HFFc6 (cell line): ENCODE results near the gene RASA3. TPM values are rescaled to one million over a fixed set of nuclear protein-coding genes. Genes with fewer than 3 reads are reported as not detected.

Experiments
- DNase-seq: peaks from one replicate; pipeline ENCODE4 v3.0.0-alpha.2; 2018
- H3K27ac Mint-ChIP-seq: 2 replicates; pipeline ENCODE4 v1.8.0; 2020; ENCODE audit warnings: mild to moderate bottlenecking, mixed read lengths
- H3K27me3 Mint-ChIP-seq: 2 replicates; pipeline ENCODE4 v1.8.0; 2021; ENCODE audit warnings: mild to moderate bottlenecking, moderate library complexity, mixed read lengths; ENCODE audit not compliant: insufficient read depth
- H3K36me3 Mint-ChIP-seq: 2 replicates; pipeline ENCODE4 v1.8.0; 2021; ENCODE audit warnings: low read depth, mixed read lengths
- H3K4me1 Mint-ChIP-seq: 2 replicates; pipeline ENCODE4 v1.8.0; 2020; ENCODE audit warnings: low read depth, mixed read lengths
- H3K4me3 Mint-ChIP-seq: 2 replicates; pipeline ENCODE4 v1.8.0; 2020; ENCODE audit warnings: mild to moderate bottlenecking, moderate library complexity, mixed read lengths
- H3K9me3 Mint-ChIP-seq: 2 replicates; pipeline ENCODE4 v1.8.0; 2020; ENCODE audit warnings: mild to moderate bottlenecking, mixed read lengths
- CTCF ChIP-seq: fragments of 200-600 bp; sonication (generic); IDR thresholded peaks from 2 replicates; pipeline ENCODE4 v1.5.0; 2021; ENCODE audit warnings: antibody characterized with exemption, mild to moderate bottlenecking
- total RNA-seq, 6 experiments: library from RNA; stranded (reverse); fragmentation: NEBNext Ultra II Directional; extraction: Animal tissue kit (Norgen Biotek cat#: 25700); gene quantifications; 2 replicates in 1 of 6; 3 replicates in 5 of 6; pipeline ENCODE4 v1.2.3, GENCODE V29; 2021

RASA3 gene
- total RNA-seq, 6 experiments from 2014 or later = 31.6 to 37.6 (median 33.1) TPM

- DNase-seq = no peak
- Mint-ChIP-seq H3K27ac (peak overlapping the region; percentile 99), H3K4me3 (peak overlapping the region; percentile 100), H3K27me3 (peaks cover 15% of the 10 kb centered on the region), H3K9me3 (peaks cover 12% of the 10 kb centered on the region), H3K4me1 (peaks cover 52% of the 10 kb centered on the region), H3K36me3 (peaks cover 23% of the 10 kb centered on the region)
- no peak for TF ChIP-seq CTCF
These were observed 2.1 kb downstream of the RASA3 start for GRCh38 chr13:114130131-114130836.

DNA sequence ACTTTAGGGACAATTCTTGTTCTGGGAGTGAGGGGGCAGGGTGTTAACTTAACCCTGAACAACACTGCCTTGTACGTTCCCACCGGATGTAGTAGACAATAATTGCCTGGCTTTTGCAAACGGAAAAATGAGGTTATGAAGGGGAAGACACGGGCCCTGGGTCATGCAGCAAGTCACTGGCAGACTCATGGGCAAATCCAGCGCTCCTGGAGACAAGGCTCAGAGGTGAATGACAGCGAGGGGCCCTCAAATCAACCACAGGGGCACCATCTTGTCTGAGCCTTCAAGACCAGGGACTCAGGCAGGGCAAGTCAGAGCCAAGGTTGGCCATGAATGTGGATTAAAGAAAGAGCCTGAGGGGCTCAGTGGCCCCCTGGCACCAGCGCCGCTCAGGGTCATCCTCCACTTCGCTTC, 2.8 kb downstream of the RASA3 start:
- peaks cover 58% of the 10 kb centered on the region for H3K4me1 Mint-ChIP-seq
- peaks cover 30% of the 10 kb centered on the region for H3K36me3 Mint-ChIP-seq
- H3K9me3 Mint-ChIP-seq = peaks cover 15% of the 10 kb centered on the region
- no peak for DNase-seq
- H3K27ac Mint-ChIP-seq = peak overlapping the region; percentile 99
- TF ChIP-seq CTCF = no peak
- H3K4me3 Mint-ChIP-seq = peak overlapping the region; percentile 100
- H3K27me3 Mint-ChIP-seq = peaks cover 15% of the 10 kb centered on the region

- peaks cover 15% of the 10 kb centered on the region for H3K9me3 Mint-ChIP-seq
- DNase-seq = peak; percentile 87
- peak overlapping the region; percentile 99 for H3K27ac Mint-ChIP-seq
- peaks cover 15% of the 10 kb centered on the region for H3K27me3 Mint-ChIP-seq
- H3K36me3 Mint-ChIP-seq = peaks cover 34% of the 10 kb centered on the region
- peak overlapping the region; percentile 100 for H3K4me3 Mint-ChIP-seq
- TF ChIP-seq CTCF = no peak
- peaks cover 65% of the 10 kb centered on the region for H3K4me1 Mint-ChIP-seq
These were observed 3.5 kb downstream of the RASA3 start for GRCh38 chr13:114128624-114129522.

DNA sequence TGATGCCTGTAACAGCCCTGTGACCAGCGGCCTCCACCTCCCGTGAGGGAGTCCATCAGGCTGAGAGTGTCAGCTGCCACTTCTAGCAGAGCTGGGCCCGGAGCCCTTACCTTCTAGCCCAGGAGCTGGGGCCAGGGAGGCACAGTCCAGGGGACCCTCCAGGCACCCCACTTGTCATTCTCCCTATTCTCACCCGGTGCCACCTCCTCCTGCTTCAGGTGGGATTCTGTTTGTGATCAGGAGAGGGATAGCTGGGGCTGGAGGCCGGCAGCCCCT, 4.1 kb downstream of the RASA3 start:
- TF ChIP-seq CTCF = no peak
- Mint-ChIP-seq H3K36me3 (peaks cover 34% of the 10 kb centered on the region), H3K9me3 (peaks cover 15% of the 10 kb centered on the region), H3K27ac (peak overlapping the region; percentile 99), H3K4me3 (peak overlapping the region; percentile 100; the same call in 1 of the 2 replicates), H3K4me1 (peaks cover 71% of the 10 kb centered on the region), H3K27me3 (peaks cover 15% of the 10 kb centered on the region)
- no peak for DNase-seq

GRCh38 chr13:114127473-114128347, 4.7 kb downstream of the RASA3 start:
- peaks cover 15% of the 10 kb centered on the region for H3K27me3 Mint-ChIP-seq
- peaks cover 34% of the 10 kb centered on the region for H3K36me3 Mint-ChIP-seq
- H3K9me3 Mint-ChIP-seq = peaks cover 15% of the 10 kb centered on the region
- no peak for TF ChIP-seq CTCF
- no peak for DNase-seq
- H3K4me3 Mint-ChIP-seq = peak overlapping the region; percentile 100
- H3K4me1 Mint-ChIP-seq = peaks cover 75% of the 10 kb centered on the region
- H3K27ac Mint-ChIP-seq = peak overlapping the region; percentile 99
